ENCODE results near the gene DOK7. TPM values are rescaled to one million over a fixed set of nuclear protein-coding genes. Genes with fewer than 3 reads are reported as not detected.
A peak's percentile ranks its signal among the peaks of the same experiment; 100 is the strongest.

The DOK7 gene
- total RNA-seq, 1 donor from 2014 or later = not detected

DNA sequence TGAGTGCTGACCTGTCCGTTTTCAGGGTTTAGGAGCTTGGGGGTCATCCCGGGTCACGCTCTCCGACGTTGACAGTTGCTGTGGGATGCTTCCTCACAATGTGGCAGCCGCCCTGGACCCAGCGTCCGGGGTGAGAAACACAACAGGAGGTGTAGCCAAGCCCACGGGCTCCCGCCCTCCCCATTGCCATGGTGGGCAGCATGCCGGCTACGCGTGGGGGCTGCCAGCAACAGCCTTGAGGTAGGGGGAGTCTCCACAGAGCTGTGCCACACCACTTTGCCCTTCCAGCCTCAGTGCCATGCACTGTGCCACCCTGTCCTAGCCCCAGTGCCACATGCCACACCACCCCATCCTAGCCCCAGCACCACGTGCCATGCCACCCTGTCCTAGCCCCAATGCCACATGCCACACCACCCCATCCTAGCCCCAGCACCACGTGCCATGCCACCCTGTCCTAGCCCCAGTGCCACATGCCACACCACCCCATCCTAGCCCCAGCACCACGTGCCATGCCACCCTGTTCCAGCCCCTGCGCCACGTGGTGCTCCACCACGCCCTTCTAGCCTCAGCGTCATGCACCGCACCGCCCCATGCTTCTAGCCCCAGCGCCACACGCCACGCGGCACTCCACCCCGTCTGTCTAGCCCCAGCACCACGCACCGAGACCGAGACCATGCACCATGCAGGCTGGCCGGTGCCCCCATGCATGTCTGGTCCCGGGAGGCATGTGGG lies 29.8 kb upstream of the DOK7 start:
- H3K4me1 Mint-ChIP-seq = peaks cover 10% of the 10 kb centered on the region
- H3K27me3 Mint-ChIP-seq (ENCODE audit: low read depth) = no peaks in the 10 kb centered on the region
- no peaks in the 10 kb centered on the region for H3K36me3 Mint-ChIP-seq (ENCODE audit: low read depth)
- H3K4me3 Mint-ChIP-seq = no peak overlapping the region
- no peak overlapping the region for H3K27ac Mint-ChIP-seq (ENCODE audit: unreplicated experiment)
- H3K9me3 Mint-ChIP-seq = no peaks in the 10 kb centered on the region
- TF ChIP-seq, protein P1, sequence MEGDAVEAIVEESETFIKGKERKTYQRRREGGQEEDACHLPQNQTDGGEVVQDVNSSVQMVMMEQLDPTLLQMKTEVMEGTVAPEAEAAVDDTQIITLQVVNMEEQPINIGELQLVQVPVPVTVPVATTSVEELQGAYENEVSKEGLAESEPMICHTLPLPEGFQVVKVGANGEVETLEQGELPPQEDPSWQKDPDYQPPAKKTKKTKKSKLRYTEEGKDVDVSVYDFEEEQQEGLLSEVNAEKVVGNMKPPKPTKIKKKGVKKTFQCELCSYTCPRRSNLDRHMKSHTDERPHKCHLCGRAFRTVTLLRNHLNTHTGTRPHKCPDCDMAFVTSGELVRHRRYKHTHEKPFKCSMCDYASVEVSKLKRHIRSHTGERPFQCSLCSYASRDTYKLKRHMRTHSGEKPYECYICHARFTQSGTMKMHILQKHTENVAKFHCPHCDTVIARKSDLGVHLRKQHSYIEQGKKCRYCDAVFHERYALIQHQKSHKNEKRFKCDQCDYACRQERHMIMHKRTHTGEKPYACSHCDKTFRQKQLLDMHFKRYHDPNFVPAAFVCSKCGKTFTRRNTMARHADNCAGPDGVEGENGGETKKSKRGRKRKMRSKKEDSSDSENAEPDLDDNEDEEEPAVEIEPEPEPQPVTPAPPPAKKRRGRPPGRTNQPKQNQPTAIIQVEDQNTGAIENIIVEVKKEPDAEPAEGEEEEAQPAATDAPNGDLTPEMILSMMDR (conservative IDR thresholded peaks at IDR 0.05) = no peak
- no peak for DNase-seq (ENCODE audit: low read depth, low spot score)

DNA sequence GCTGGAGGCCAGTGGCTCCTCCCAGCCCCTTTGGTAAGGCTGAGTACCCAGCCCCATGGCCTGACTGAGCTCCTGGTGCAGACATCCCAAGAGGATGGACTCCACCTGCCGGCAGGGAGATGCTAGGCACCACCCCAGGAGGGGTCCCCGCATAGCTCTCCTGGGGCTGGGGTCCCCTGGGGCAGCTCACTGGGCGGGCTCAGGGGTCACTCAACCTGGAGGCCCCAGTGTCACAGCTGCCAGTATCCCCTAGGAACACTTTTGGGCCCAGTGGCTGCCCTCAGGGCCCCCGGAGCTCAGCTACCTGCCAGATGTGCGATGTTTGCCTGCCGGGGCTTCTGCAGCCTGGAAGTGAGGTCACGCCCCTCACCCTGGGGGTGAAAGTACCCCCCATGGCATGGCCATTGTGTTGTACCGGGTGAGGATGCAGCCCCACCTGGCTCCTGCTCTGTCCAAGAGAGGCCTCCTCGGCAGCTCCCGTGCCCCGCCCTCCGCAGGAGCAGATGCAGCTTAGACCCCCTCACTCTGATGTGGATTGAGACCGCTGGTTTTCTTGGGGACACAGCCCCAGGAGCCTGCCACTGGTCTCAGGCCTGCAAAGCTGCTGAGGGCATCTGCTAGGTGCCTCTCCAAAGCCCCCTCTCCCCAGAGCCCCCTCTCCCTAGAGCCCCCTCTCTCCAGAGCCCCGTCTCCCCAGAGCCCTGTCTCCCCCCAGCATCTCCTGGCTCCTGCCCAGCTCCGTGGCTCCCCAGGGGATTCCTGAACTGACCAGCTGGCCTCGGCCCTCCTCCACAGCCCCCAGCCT lies 28.0 kb upstream of the DOK7 start:
- Mint-ChIP-seq H3K36me3 (ENCODE audit: low read depth) (no peaks in the 10 kb centered on the region), H3K27me3 (ENCODE audit: low read depth) (no peaks in the 10 kb centered on the region), H3K9me3 (no peaks in the 10 kb centered on the region), H3K4me1 (peaks cover 10% of the 10 kb centered on the region), H3K27ac (ENCODE audit: unreplicated experiment) (no peak overlapping the region), H3K4me3 (no peak overlapping the region)
- TF ChIP-seq, protein P1 (conservative IDR thresholded peaks at IDR 0.05) = peak; percentile 42
- no peak for DNase-seq (ENCODE audit: low read depth, low spot score)

DNA sequence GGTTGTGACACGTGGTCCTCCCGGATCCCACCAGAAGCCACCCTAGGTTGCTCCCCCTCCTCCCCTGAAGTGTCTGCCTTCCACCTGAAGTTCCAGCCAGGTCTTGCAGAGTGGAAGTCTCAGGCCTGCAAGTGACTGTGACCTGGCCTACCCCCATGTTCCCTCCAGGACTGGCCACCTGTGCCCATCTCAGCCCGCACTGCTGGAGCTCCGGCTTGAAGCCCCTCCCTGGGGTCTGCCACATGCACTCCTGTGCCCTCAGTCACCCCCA lies 27.5 kb upstream of the DOK7 start:
- TF ChIP-seq, protein P1 (conservative IDR thresholded peaks at IDR 0.05) = no peak
- Mint-ChIP-seq H3K36me3 (ENCODE audit: low read depth) (no peaks in the 10 kb centered on the region), H3K4me1 (peaks cover 10% of the 10 kb centered on the region), H3K9me3 (no peaks in the 10 kb centered on the region), H3K27ac (ENCODE audit: unreplicated experiment) (no peak overlapping the region), H3K4me3 (no peak overlapping the region), H3K27me3 (ENCODE audit: low read depth) (no peaks in the 10 kb centered on the region)
- no peak for DNase-seq (ENCODE audit: low read depth, low spot score)

DNA sequence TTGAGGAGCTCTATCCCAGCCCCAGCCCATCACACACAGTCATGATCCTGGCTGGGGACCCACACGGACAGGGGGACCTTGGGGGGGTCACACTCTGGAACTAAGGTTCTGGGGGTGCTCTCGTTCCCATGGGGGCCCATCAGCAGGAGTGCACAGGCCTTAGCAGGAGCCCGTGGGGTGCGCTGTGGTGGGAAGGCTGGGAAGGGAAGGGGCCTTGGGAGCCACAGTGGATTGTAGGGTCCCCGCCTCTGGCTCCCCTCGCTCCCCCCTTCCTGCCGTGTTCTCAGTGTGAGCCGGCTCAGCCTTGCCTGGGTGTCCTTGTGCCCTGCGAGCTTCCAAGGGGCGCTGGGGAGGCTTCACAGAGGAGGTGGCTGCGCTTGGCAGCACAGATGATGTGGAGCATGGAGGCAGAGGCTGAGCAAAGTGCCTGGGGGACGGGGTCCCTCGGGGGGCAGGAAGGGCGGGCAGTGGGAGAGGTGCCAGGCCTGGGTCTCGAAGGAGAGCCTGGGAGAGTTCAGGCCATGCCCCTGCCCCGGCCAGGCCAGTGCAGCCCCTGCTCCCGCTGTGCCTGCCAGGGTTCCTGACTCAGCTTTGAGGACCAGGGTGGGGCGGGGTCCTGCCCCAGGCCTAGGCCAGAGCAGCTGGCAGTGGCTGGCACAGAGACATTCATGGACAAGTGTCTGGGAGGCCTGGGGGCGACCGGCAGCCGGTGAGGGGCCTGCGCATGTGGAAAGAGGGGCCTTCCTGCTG lies 26.9 kb upstream of the DOK7 start:
- TF ChIP-seq, protein P1 (conservative IDR thresholded peaks at IDR 0.05) = no peak
- H3K4me3 Mint-ChIP-seq = no peak overlapping the region

DNA sequence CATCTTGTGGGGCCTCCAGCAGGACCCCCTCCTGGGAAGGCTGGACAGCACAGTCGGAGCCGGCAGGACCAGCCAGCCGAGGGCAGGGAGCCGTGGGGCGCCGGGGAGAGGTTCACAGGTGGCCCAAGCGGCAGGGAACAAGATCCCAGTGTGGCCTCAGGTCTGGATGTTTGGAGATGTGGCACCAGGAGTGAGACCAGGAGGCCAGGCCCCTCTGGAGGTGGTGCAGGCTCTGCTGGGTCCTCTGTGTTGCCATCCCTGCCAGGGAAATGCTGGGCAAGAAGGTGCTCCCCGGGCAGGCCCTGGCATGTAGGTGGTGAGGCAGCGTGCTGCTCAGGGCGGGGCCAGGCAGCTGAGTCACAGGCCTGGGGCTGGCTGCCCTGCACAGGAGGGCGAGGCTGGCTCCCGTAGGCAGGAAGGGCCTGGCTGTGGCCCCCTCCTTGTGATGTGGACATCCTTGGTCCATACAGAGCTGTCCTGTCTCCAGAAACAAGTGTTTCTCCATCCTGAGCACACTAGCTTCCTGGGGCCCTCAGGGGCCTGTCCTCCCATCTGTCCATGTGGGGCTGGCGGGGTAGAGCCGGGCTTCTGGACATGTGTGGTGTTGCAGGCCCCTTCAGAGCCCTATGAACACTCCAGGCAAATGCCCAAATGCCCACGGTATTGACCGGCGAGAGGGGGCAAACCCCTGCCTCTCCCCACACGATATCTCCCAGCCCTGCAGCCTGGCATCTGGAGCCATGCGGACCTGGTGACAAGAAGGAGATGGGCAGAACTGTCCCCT lies 26.1 kb upstream of the DOK7 start:
- Mint-ChIP-seq H3K27me3 (ENCODE audit: low read depth) (no peaks in the 10 kb centered on the region), H3K4me3 (no peak overlapping the region), H3K36me3 (ENCODE audit: low read depth) (no peaks in the 10 kb centered on the region), H3K9me3 (no peaks in the 10 kb centered on the region), H3K4me1 (peaks cover 10% of the 10 kb centered on the region), H3K27ac (ENCODE audit: unreplicated experiment) (no peak overlapping the region)
- TF ChIP-seq, protein P1 (conservative IDR thresholded peaks at IDR 0.05) = no peak
- no peak for DNase-seq (ENCODE audit: low read depth, low spot score)

More for the DNA sequence above, 26.9 kb upstream of the DOK7 start:
- peaks cover 10% of the 10 kb centered on the region for H3K4me1 Mint-ChIP-seq
- H3K27me3 Mint-ChIP-seq (ENCODE audit: low read depth) = no peaks in the 10 kb centered on the region
- DNase-seq (ENCODE audit: low read depth, low spot score) = no peak
- H3K27ac Mint-ChIP-seq (ENCODE audit: unreplicated experiment) = peak overlapping the region; percentile 81
- H3K36me3 Mint-ChIP-seq (ENCODE audit: low read depth) = no peaks in the 10 kb centered on the region
- no peaks in the 10 kb centered on the region for H3K9me3 Mint-ChIP-seq

All from neural crest cell (in vitro differentiated cells).